HFF-Myc (cell line): ENCODE results near the gene PRKCE.
A peak's percentile ranks its signal among the peaks of the same experiment; 100 is the strongest.

Experiments
- DNase-seq: peaks from one replicate; pipeline ENCODE4 v3.0.0-alpha.2; 2011; ENCODE audit warnings: low read depth; ENCODE audit errors: extremely low read depth
- H3K4me3 ChIP-seq: replicated peaks from 2 replicates; pipeline ENCODE4 v1.5.1; 2011; ENCODE audit warnings: low read depth, mild to moderate bottlenecking, control low read depth, low read length
- TF ChIP-seq, protein P1 (sequence below): IDR thresholded peaks from 2 replicates; pipeline ENCODE4 v1.5.1; 2012; ENCODE audit warnings: mild to moderate bottlenecking, low read depth, low read length, control low read depth; ENCODE audit errors: missing control alignments

Gene PRKCE

DNA sequence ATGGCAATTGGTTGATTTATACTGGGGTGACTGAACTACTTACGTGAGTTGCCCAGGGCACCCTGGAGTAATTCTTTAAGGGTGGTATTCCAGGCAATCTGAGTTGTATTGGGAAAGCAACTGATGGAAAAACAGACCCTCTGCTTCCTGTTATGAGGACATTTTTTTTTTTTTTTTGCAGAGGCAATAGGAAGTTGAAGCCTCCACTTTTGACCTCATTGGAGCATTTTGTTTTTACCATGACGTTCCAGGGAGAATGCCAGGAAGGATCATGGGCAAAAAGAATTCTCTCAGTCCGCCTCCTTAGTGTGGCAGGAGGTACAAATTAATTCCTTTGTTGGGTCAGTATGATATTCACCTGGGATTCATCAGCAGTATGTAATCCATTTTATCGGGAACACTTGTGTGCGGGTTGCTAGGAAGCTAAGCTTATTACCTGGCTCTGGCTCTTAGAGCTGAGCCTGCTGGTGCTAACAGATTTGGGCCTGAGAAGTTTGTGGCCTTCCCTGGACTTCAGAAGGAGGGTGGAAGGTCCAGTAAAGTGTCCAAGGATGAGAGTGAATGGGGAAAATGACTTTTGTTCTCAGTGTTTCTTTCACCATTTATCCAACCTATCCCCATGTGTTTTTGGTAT lies 372.8 kb downstream of the PRKCE start:
- TF ChIP-seq, protein P1, sequence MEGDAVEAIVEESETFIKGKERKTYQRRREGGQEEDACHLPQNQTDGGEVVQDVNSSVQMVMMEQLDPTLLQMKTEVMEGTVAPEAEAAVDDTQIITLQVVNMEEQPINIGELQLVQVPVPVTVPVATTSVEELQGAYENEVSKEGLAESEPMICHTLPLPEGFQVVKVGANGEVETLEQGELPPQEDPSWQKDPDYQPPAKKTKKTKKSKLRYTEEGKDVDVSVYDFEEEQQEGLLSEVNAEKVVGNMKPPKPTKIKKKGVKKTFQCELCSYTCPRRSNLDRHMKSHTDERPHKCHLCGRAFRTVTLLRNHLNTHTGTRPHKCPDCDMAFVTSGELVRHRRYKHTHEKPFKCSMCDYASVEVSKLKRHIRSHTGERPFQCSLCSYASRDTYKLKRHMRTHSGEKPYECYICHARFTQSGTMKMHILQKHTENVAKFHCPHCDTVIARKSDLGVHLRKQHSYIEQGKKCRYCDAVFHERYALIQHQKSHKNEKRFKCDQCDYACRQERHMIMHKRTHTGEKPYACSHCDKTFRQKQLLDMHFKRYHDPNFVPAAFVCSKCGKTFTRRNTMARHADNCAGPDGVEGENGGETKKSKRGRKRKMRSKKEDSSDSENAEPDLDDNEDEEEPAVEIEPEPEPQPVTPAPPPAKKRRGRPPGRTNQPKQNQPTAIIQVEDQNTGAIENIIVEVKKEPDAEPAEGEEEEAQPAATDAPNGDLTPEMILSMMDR: no peak
- H3K4me3 ChIP-seq: no peak overlapping the region
- DNase-seq: no peak

DNA sequence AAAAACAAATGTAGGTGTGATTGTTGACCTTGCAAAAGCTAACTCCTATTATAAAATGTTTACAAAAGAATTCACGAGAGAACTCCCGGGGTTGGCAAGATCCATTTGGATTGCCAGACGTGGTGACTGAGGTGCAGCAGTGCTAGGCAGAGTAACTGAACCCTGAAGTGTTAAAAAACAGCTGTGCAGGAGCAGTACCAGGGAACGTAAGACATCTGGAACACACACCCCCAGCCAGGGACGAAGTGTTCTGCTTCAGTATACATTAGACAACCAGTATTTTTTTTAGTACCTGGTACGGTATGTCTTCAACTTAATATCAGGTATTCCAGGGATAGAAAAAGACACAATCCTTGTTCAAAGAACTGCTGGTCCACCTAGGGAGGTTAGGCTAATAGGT lies 373.6 kb downstream of the PRKCE start:
- TF ChIP-seq, protein P1: no peak
- DNase-seq: no peak
- no peak overlapping the region for H3K4me3 ChIP-seq

- TF ChIP-seq, protein P1: no peak
- H3K4me3 ChIP-seq: no peak overlapping the region
- no peak for DNase-seq
Observed at GRCh38 chr2:46025676-46026075, 374.2 kb downstream of the PRKCE start.

DNA sequence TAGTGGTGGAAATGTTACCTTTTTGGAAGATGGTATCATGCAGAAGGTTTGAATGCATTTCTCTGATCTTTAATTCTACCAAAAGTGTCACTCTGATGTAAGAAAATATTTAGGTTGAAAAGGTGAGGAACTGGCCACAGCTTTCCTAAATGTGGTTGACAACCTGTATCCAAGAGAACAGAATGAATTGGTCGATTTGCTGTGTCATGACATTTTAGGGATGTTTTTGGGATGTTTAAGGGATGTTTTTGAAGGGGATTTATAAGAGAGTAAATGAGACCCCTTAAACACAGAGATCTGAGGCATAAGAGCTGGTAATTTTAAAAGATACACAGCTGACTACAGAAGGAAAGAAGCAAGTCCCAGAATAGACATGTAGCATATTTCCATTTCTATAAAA lies 375.0 kb downstream of the PRKCE start:
- no peak overlapping the region for H3K4me3 ChIP-seq
- no peak for DNase-seq
- TF ChIP-seq, protein P1: no peak

DNA sequence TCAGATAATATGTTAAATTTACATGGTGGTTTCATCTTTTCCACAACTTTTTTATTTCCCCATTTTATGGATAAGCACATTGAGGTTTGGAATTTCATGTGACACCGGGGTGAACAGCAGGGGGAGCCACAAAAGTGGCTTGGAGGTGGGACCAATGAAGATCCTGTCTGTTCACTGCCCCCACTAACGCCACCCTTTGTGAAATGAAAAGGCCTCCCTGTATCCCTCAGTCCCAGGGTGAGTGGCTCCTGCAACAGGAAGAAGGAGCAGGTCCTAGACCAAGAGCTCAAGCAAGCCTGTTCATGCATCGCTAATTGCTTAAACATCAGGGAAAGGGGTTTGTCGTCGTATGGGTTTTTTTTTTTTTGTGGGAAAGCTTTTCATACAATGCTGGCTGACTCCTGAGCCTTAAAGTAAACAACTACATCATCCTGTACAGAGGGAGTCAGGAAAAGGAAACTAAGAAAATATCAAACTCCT lies 377.9 kb downstream of the PRKCE start:
- no peak overlapping the region for H3K4me3 ChIP-seq
- TF ChIP-seq, protein P1: peak; percentile 22
- DNase-seq: no peak

DNA sequence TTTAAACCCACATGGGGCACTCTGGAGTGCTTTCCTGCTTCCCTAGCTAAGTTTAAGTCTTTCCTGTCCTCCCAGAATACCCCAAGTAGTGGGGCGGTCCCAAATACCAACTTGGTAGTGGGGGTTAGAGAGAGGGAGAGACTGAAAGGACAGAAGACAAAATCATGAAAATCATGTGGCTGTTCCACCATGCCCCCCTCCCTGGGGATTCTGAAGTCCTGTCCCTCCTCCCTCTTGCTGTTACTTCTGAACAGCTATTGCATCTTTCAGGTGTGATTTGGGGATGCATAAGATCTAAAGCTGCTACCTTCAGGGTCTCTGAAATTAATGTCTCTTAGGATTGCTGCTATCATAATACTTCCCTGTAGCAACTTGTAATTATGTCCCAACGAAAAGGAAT lies 378.9 kb downstream of the PRKCE start:
- TF ChIP-seq, protein P1: no peak
- no peak overlapping the region for H3K4me3 ChIP-seq
- DNase-seq: no peak
